ENCODE results near the gene TAP2. TPM values are rescaled to one million over a fixed set of nuclear protein-coding genes. Genes with fewer than 3 reads are reported as not detected.

The TAP2 gene
- total and polyA plus RNA-seq, 2 of the 13 experiments (the other 11 are each of a cell fraction or from before 2014, with no cell fraction given) = 10.3 to 17.6 TPM

DNA sequence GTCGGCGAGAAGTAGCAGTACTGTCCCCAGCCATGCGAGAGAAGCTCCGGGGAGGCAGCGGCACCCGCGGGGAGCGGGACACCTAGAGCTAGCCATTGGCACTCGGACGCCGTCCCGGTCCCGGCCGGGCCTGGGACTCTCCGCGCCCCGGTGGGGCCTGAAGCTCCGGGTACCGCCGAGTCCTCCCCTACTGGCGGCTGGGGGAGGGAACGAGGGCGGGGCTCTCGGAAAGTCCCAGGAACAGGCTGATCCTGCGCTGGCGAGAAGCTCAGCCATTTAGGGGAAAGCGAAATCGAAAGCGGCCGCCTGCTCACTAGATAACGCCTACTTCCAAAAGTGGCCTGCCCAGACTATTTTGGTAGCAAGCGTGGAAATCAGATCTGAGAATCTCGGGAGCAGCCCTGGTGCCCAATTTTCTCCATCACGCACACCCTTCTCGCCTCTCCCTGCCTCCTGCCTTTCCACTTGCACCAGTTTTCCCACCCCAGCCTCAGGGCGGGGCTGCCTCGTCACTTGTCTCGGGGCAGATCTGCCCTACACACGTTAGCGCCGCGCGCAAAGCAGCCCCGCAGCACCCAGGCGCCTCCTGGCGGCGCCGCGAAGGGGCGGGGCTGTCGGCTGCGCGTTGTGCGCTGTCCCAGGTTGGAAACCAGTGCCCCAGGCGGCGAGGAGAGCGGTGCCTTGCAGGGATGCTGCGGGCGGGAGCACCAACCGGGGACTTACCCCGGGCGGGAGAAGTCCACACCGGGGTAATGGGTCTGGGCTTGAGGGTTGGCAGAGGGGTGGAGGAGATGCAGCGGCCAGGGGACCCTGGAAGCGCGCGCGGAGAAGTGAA, 15.2 kb upstream of the TAP2 start, which contains the start of the genes PSMB9 and TAP1 (continued):
- TF ChIP-seq, protein P1, sequence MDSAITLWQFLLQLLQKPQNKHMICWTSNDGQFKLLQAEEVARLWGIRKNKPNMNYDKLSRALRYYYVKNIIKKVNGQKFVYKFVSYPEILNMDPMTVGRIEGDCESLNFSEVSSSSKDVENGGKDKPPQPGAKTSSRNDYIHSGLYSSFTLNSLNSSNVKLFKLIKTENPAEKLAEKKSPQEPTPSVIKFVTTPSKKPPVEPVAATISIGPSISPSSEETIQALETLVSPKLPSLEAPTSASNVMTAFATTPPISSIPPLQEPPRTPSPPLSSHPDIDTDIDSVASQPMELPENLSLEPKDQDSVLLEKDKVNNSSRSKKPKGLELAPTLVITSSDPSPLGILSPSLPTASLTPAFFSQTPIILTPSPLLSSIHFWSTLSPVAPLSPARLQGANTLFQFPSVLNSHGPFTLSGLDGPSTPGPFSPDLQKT (CRISPR knock-in tag; IDR thresholded peaks at IDR 0.05; ENCODE audit: borderline replicate concordance) = no peak
- peak; percentile 11; the same call in 1 of the 2 replicates for TF ChIP-seq ELF1 (CRISPR knock-in tag; IDR thresholded peaks at IDR 0.05)
- TF ChIP-seq, protein P2, sequence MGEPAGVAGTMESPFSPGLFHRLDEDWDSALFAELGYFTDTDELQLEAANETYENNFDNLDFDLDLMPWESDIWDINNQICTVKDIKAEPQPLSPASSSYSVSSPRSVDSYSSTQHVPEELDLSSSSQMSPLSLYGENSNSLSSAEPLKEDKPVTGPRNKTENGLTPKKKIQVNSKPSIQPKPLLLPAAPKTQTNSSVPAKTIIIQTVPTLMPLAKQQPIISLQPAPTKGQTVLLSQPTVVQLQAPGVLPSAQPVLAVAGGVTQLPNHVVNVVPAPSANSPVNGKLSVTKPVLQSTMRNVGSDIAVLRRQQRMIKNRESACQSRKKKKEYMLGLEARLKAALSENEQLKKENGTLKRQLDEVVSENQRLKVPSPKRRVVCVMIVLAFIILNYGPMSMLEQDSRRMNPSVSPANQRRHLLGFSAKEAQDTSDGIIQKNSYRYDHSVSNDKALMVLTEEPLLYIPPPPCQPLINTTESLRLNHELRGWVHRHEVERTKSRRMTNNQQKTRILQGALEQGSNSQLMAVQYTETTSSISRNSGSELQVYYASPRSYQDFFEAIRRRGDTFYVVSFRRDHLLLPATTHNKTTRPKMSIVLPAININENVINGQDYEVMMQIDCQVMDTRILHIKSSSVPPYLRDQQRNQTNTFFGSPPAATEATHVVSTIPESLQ (CRISPR knock-in tag; conservative IDR thresholded peaks at IDR 0.05) = peak; percentile 29; the same call in 1 of the 2 replicates
- TF ChIP-seq TFE3 (CRISPR knock-in tag; IDR thresholded peaks at IDR 0.05) = no peak
- TF ChIP-seq NR2C2 (CRISPR knock-in tag; IDR thresholded peaks at IDR 0.05; ENCODE audit: borderline replicate concordance) = 0 out of 2 replicates have a peak, but pooled peaks have one; percentile 17
- TF ChIP-seq ETV6 (CRISPR knock-in tag; conservative IDR thresholded peaks at IDR 0.05) = peak; percentile 55; the same call in 1 of the 2 replicates
- TF ChIP-seq ARID2 (CRISPR knock-in tag; IDR thresholded peaks at IDR 0.05; ENCODE audit: borderline replicate concordance) = peak; percentile 94
- TF ChIP-seq, protein P3, sequence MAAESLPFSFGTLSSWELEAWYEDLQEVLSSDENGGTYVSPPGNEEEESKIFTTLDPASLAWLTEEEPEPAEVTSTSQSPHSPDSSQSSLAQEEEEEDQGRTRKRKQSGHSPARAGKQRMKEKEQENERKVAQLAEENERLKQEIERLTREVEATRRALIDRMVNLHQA (CRISPR knock-in tag; IDR thresholded peaks at IDR 0.05) = no peak
- TF ChIP-seq MIXL1 (CRISPR knock-in tag; IDR thresholded peaks at IDR 0.05) = peak; percentile 47
- TF ChIP-seq KDM5B (CRISPR knock-in tag; IDR thresholded peaks at IDR 0.05; ENCODE audit: borderline replicate concordance) = peak; percentile 35; the same call in 1 of the 2 replicates
- peak; percentile 58 for TF ChIP-seq MTERF4 (CRISPR knock-in tag; IDR thresholded peaks at IDR 0.05)
- peak; percentile 68; the same call in 1 of the 2 replicates for TF ChIP-seq MYC (CRISPR knock-in tag; IDR thresholded peaks at IDR 0.05; ENCODE audit: borderline replicate concordance)
- peak; percentile 64 for TF ChIP-seq POLR2AphosphoS5 (IDR thresholded peaks at IDR 0.05; ENCODE audit: low read depth, low read length)
- TF ChIP-seq PHF8 (CRISPR knock-in tag; IDR thresholded peaks at IDR 0.05) = peak; percentile 92
- TF ChIP-seq SALL1 (CRISPR knock-in tag; IDR thresholded peaks at IDR 0.05) = peak; percentile 68
- TF ChIP-seq, protein P4, sequence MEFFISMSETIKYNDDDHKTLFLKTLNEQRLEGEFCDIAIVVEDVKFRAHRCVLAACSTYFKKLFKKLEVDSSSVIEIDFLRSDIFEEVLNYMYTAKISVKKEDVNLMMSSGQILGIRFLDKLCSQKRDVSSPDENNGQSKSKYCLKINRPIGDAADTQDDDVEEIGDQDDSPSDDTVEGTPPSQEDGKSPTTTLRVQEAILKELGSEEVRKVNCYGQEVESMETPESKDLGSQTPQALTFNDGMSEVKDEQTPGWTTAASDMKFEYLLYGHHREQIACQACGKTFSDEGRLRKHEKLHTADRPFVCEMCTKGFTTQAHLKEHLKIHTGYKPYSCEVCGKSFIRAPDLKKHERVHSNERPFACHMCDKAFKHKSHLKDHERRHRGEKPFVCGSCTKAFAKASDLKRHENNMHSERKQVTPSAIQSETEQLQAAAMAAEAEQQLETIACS (CRISPR knock-in tag; IDR thresholded peaks at IDR 0.05) = peak; percentile 52; the same call in 1 of the 2 replicates
- peak; percentile 57 for TF ChIP-seq ATF7-NPFF (CRISPR knock-in tag; IDR thresholded peaks at IDR 0.05; ENCODE audit: low read depth)
- TF ChIP-seq, protein P5, sequence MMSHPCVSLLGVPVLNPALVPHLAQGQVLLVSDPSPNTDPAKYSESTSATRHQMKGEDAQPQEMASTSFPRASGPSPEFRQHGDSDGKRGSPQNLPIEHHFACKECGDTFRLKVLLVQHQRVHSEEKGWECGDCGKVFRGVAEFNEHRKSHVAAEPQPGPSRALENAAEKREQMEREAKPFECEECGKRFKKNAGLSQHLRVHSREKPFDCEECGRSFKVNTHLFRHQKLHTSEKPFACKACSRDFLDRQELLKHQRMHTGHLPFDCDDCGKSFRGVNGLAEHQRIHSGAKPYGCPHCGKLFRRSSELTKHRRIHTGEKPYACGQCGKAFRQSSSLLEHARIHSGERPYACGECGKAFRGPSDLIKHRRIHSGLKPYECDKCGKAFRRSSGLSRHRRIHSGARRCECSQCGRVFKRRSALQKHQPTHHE (CRISPR knock-in tag; IDR thresholded peaks at IDR 0.05; ENCODE audit: borderline replicate concordance) = peak; percentile 83; the same call in 1 of the 2 replicates
- TF ChIP-seq NFRKB (IDR thresholded peaks at IDR 0.05) = no peak
- no peak for TF ChIP-seq RCOR2 (CRISPR knock-in tag; IDR thresholded peaks at IDR 0.05)
- no peak for TF ChIP-seq JUND (CRISPR knock-in tag; IDR thresholded peaks at IDR 0.05)
